Measurements from ENCODE around the gene PAX6. TPM values are rescaled to one million over a fixed set of nuclear protein-coding genes. Genes with fewer than 3 reads are reported as not detected.

The PAX6 gene
- total and polyA plus RNA-seq, 2 of the 4 experiments (the other 2 are of a cell fraction): not detected

DNA sequence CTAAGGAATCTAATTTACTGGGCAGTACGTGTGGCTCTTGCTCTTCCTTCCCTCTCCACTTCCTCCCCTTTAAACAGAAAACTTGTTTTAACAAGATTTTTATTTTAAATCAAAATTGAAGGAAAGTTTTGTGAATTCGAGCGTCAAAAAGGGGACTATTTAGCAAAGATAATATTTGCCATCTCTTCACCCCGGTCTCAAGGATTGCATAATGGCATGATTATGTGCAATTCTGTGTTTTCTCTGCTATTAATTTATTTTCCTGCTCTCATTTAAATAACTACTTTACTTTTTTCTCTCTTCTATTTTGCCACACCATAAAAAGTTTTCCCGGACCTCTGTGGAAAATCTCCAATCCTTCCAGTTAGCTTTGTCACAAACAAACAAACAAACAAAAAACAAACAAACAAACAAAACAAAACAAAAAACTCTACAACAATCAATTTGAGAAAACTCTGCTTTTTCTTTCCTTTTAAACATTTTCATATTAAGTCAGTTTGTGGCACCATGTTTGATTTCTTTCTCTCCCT, 10.2 kb upstream of the PAX6 start:
- no TSS peak for BruUV-seq (replicated peaks)
- Histone ChIP-seq H4K20me1 (ENCODE audit: insufficient read depth, low read length) (no peaks in the 10 kb centered on the region; the same call in 1 of the 2 replicates), H3K4me3 (ENCODE audit: insufficient read depth, low read depth, low read length) (no peak overlapping the region), H3K9me3 (ENCODE audit: control insufficient read depth, insufficient read depth, low read length) (peaks cover 31% of the 10 kb centered on the region), H3K36me3 (ENCODE audit: control insufficient read depth, insufficient read depth, low read length) (no peaks in the 10 kb centered on the region), H2BK5ac (ENCODE audit: low read depth, low read length, poor library complexity, severe bottlenecking) (no peak overlapping the region), H3K4me2 (ENCODE audit: low read depth, low read length) (no peak overlapping the region), H2BK20ac (ENCODE audit: low read depth, low read length) (no peak overlapping the region), H3K23ac (ENCODE audit: low read depth, low read length) (no peak overlapping the region), H3K4ac (ENCODE audit: low read depth, low read length) (no peak overlapping the region), H3K56ac (ENCODE audit: extremely low read depth, insufficient read depth, low read length) (no peak overlapping the region), H2AK9ac (replicated peaks; ENCODE audit: low read depth, low read length, poor library complexity) (no peak overlapping the region), H3K27ac (ENCODE audit: insufficient read depth, low read length) (no peak overlapping the region), H2AFZ (replicated peaks; ENCODE audit: low read length, poor library complexity) (no peak overlapping the region), H3K9ac (ENCODE audit: low read depth, low read length) (no peak overlapping the region), H3K4me1 (ENCODE audit: control insufficient read depth, insufficient read depth, low read length) (no peaks in the 10 kb centered on the region; the same call in 1 of the 2 replicates), H4K8ac (ENCODE audit: low read depth in 2 of 2, low read length in 2 of 2) (no peak overlapping the region), H2BK120ac (ENCODE audit: low read depth, low read length) (no peak overlapping the region), H2AK5ac (ENCODE audit: low read depth, low read length) (no peak overlapping the region), H3K9me1 (ENCODE audit: insufficient read depth, low read length) (no peaks in the 10 kb centered on the region), H4K91ac (ENCODE audit: insufficient read depth, low read depth, low read length) (no peak overlapping the region), H3K27me3 (ENCODE audit: control insufficient read depth, insufficient read depth, low read length) (peaks cover 97% of the 10 kb centered on the region), H3K79me1 (ENCODE audit: low read depth in 1 of 2, low read length in 2 of 2) (no peaks in the 10 kb centered on the region), H3K18ac (ENCODE audit: low read depth, low read length) (no peak overlapping the region), H3K14ac (replicated peaks; ENCODE audit: low read depth, low read length) (no peak overlapping the region), H2BK15ac (ENCODE audit: low read depth, low read length) (no peak overlapping the region), H4K5ac (ENCODE audit: low read depth, low read length) (no peak overlapping the region)
- no peak for TF ChIP-seq RCOR1 (IDR thresholded peaks at IDR 0.05; ENCODE audit: insufficient replicate concordance, low read length)
- no peak for TF ChIP-seq MAFK (IDR thresholded peaks at IDR 0.05; ENCODE audit: low read depth, low read length)
- TF ChIP-seq CEBPB (IDR thresholded peaks at IDR 0.05; ENCODE audit: low read depth, low read length): peak; percentile 16; the same call in 1 of the 2 replicates
- no peak for ATAC-seq (ENCODE audit: low read depth)
- CTCF ChIA-PET: no interaction called here
- intact Hi-C loops (cut with micrococcal nuclease): no loop called here
- POLR2A ChIA-PET (ENCODE audit: unreplicated experiment): no interaction called here
- 0% methylated on average over 1 of the region's 5 CpGs; no CpG with 5 or more reads in 1 of the 2 experiments for WGBS, 2 experiments (ENCODE audit: extremely low coverage in 2 of 2, insufficient read length in 1 of 2)
- in situ Hi-C loops (cut with MboI; ENCODE audit: low sequenced_read_pairs): no loop called here
- no peak for DNase-seq
- dilution Hi-C loops (cut with HindIII; ENCODE audit: low sequenced_read_pairs, unreplicated experiment): no loop called here

All from IMR-90 (cell line).